HS-5 (cell line): Measurements from ENCODE around the gene HOXD11.
A peak's percentile ranks its signal among the peaks of the same experiment; 100 is the strongest.

Source experiments
- DNase-seq: peaks from one replicate; pipeline ENCODE4 v3.0.0-alpha.2; 2012; ENCODE audit warnings: low read depth

The HOXD11 gene

DNA sequence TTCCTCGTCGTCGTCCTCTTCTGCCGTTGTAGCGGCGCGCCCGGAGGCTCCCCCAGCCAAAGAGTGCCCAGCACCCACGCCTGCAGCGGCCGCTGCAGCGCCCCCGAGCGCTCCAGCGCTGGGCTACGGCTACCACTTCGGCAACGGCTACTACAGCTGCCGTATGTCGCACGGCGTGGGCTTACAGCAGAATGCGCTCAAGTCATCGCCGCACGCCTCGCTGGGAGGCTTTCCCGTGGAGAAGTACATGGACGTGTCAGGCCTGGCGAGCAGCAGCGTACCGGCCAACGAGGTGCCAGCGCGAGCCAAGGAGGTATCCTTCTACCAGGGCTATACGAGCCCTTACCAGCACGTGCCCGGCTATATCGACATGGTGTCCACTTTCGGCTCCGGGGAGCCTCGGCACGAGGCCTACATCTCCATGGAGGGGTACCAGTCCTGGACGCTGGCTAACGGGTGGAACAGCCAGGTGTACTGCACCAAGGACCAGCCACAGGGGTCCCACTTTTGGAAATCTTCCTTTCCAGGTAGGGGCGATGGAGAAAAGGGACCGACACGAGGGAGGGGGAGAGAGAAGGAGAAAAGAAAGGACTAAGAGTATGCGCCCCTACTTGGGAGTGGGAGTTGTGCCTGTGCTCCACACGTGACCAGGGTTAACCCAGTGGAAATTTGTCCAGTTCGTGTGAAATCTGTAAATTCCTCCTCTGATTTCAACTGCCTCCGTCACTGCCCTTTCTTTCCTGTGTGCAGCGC, 13.8 kb upstream of the HOXD11 start:
- no peak for DNase-seq

DNA sequence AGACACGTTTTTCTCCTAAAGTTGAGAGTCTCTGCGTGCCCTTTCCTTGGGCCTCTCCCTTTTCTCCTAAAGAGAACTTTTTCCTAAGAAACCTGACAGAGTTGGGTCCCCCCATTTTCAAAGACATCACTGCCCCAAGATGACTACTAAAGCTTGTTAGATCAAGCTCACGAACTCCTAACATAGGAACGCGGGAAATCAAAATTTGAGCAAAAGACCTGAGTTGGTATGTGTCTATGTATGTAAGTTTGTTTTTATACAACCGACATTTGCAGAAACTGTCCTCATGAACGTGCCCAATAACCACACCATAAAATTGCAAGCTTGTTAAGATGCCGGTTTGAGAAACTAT, 13.2 kb upstream of the HOXD11 start:
- DNase-seq: no peak

DNA sequence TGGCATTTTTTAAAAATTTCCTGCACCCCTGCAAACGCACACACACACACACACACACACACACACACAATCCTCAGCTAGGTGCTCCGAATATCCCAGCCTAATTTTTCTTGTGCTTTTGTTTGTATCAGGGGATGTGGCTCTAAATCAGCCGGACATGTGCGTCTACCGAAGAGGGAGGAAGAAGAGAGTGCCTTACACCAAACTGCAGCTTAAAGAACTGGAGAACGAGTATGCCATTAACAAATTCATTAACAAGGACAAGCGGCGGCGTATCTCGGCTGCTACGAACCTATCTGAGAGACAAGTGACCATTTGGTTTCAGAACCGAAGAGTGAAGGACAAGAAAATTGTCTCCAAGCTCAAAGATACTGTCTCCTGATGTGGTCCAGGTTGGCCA, 12.7 kb upstream of the HOXD11 start:
- DNase-seq: no peak

DNA sequence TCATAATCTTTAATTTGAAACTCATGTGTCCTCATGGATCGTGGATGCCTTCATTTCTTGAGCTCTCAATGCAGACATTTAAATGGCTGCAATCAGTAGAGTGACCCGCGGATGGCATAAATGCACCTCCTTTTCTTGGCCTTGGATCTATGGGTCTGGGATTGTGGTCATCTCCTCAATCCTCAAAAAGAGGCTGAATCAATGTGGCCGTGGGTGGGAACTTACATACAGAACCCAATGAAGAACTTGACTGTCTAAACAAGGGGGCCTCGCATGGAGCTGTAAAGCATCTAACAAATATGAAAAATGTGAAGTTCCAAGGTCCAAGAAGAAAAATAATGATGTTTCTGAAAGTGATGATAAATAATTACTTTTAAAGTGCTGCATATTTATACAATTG, 11.7 kb upstream of the HOXD11 start:
- no peak for DNase-seq

DNA sequence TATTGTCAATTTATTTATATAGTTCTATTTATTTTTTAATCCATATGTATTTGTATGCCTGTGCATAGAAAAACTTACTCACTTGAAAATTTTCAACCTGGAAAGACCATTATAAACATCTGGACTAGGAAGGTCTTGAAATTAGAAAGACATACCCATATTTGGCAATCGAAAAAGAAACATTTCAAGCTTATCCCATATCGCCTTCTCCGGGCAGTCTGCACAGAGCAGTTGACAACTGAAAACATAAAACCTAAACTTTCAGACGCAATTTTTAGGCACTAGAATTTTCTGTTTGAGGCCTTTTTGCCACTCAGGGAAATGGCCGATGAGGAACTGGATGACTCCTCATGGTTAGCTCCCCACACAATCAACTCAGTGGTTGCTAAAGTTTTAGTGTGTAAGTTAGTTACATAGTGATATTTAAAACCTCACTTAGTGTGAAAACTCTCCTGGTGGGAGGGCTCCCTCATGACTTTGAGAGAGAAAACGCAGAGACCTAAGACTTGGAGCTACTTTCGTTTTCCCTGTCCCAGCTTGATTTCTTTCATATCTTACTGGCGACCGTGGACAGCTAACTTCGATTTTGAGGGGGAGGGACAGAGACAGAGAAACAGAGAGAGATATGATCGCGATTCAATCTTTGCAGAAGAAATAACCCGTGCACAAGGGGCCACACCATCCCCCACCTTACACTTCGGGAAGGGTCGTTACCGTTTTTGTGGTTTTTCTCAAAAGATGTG, 10.7 kb upstream of the HOXD11 start:
- no peak for DNase-seq

DNA sequence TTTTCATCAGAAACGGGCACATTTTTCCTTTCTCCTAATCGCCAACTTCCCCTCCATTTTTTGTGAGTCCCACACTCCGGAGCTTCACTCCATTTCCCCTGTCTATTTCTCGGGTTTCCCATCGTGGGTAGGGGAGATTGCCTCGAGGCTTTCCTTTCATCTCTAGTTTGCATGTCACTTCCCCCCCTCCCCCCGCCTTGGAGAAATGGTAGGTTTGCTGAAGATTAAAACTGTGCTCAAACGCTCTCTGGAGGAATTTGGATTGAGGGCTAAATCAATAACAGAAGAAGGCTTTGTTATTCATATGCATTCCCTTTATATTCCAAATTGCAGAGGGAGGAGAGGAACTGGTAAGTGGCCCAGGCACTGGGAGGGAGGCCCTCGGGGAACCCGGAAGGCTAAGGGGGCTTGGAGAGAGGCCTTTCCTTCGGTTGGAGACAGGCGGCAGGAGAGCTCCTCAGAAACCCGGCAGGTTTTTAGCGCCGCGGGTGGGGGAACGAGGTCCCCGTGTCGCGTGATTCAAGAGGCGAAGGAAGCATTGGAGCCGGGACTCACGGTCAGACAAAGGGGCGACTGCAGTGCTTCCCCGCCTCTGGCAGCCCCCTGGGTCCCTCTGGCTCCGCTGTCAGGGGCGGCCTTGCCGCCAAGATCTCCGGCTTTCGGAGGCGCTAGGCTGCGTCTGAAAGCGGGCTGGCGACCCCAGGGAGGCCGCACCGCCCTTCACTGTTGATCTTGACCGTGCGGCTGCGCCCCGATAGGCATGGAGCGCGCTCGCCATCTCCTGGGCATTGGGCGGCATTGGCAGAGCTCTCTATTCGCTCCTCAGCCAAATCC, 9.9 kb upstream of the HOXD11 start:
- peak; percentile 60 for DNase-seq

DNA sequence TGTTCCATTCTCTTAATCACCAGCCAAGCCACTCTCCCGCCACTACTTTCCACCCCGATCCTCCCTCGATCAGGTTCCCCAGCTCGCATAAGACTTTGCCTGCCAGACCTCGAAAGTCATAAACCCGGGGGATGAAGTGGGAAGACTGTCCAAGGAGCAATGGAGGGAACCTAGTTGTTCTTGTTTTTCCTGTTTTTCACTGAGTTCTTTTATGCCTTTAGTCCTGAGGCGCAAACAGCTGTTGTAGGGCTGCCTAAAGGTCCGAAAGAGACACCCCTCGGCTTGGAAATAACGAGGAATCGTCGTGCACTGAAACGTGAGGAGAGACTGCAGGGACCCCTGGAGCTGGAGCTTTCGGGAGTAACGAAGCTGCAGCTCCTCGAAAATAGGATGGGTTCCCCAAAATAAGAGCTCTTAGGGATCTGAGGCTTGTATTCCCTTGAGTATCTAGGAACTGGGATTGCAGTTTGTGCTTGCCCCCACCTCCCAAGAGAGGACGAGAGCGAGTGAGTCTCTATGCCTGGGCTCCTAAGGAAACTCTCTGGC, 9.2 kb upstream of the HOXD11 start:
- no peak for DNase-seq

DNA sequence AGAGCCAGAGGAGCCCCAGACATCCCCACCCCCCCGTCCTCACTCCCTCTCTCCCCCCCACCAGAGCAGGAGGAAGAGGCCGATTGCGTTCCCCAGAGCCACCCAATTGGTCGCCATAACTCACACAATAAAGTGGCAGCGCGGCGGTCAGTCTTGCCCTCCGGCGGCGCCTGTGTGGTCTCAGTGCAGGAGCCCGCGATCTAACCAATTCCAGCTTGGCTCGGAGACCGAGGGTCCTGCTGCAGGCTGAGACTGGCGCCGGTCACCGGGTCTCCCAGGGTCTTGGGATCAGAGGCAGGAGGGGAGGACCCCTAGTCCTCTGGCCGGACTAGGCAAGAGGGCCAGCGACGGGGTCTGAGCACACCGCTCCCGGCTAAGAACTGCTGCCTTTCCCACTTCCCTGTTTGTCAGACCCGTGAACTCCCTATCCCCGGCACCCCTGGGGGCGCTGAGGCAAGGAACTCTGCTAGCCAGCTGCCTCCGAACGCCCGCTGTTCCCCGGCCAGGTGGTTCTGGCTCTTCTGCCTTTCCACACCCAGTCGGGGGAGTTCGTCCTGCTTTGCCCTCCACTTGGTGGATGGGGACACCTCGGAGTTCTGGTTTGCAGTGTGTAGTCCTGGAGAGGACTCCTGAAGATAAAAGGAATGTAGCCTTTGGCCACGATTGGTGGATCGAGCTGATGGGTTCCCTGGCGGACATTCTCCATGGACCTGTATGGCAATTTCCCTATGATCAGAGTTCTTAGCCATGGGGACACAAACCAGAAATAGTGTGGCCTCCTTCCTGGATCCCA, 8.5 kb upstream of the HOXD11 start:
- no peak for DNase-seq

DNA sequence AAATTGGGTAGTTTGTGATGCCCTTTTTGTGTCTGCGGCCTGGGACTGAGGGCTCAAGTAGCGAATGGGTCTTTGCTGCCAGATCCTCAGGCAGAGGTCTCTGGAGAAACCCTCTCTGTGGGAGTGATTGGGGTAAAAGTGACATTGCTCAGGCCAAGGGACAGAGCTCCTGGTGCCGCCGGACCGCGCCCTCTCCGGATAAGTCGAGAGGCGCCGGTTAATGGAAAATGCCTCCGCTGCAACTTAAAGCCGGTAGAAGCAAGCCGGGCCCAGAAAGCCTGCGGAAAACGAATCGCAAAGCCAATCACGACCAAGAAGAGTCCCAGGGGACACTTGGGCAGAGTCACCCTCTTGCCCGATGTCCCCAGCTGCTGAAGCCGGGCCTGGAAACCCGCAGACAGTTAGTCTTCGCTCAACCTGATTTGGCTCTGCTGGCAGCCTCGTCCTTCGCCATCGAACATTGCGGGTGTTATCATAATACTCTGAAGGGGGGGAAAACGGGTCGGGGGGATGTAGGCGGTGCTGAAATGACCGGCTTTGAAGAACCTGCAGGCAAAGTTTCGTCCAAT, 7.8 kb upstream of the HOXD11 start:
- DNase-seq: no peak

DNA sequence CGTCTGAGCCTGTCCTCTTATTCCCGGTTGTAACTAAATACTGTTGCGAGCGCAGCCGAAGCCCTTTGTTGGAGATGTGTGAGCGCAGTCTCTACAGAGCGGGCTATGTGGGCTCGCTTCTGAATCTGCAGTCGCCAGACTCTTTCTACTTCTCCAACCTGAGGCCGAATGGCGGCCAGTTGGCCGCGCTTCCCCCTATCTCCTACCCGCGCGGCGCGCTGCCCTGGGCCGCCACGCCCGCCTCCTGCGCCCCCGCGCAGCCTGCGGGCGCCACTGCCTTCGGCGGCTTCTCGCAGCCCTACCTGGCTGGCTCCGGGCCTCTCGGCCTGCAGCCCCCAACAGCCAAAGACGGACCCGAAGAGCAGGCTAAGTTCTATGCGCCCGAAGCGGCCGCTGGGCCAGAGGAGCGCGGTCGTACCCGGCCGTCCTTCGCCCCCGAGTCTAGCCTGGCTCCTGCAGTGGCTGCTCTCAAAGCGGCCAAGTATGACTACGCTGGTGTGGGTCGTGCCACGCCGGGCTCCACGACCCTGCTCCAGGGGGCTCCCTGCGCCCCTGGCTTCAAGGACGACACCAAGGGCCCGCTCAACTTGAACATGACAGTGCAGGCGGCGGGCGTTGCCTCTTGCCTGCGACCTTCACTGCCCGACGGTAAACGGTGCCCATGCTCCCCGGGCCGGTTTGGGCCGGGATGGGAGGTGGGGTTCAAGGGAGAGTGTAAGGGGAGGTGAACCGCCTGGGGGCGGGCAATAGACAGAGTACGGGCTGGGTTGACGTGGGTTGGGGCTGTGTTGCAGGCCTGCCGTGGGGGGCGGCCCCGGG, 7.1 kb upstream of the HOXD11 start, which contains the start of gene HOXD12:
Gene HOXD12 (plus strand): TSS at position 68 of the 819 bp plus-strand sequence. CDS start 7 bp downstream, at position 75.
- DNase-seq: no peak

DNA sequence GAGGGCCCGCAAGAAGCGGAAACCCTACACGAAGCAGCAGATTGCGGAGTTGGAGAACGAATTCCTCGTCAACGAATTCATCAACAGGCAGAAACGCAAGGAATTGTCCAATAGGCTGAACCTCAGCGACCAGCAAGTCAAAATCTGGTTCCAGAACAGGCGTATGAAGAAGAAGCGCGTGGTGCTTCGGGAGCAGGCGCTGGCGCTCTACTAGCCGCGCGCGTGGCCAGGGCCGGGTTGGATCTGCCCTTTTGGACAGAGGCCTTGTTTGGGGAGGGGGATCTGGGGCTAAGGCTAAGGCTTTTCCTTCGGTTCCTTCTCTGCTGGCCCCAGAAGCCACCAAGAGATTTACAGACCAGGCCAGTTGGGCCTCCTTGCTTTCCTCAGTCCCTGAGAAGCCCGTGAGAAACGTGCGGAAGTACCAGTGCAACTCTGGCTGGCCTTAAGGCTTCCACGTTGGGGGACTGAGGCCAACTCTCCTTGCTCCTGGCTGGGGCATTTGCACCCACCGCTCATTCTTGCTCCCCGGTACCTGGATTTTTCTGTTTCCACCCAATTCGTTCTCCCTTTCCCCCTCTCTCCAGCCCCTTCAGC, 6.4 kb upstream of the HOXD11 start:
- no peak for DNase-seq

DNA sequence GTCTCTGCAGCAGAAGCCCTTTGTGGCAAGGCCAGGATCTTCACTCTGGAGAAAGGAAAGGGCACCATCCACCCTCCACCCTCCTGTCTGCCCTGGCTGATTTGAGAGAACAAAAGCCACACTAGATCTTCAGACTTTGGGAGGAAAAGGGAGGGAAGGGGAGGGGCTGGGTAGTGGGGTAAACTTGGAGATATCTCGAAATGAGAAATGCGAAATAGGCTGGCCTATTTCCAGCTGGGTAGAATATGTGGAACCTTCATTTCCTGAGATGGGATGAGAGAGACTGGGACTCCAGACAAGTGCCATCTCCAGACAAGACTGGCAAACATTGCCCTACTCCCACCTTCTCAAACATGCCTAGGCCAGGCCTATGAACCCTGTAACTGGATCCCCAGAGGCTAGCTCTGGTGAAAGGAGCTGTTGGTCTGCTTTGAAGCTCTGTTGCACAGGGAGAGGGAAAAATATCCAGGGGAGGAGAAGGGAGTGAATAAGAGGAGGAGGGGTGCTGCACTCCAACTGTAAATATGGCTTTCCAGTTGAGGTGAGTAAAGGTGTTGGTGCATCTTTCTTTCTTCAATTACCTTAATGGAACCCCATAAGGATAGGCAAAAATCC, 5.8 kb upstream of the HOXD11 start:
- no peak for DNase-seq

DNA sequence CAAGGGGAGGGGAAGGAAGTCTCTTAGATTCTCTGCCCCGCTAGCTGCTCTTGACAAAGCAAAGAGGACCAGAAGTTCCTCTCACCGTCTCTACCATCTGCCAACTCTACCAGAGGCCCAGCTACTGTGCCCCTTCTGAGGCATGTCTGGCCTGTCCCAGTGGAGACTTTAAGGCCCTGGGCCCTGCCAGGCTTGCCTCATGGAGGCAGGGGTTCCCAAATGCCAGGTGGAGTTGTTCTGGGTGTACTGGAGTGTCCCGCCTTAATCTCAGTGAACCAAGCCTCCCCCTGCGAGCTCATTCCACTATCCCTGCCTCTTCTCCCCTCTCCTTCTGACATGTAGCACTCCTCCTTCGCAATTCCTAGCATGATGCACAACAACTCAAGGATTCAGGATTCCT, 5.2 kb upstream of the HOXD11 start:
- DNase-seq: no peak

DNA sequence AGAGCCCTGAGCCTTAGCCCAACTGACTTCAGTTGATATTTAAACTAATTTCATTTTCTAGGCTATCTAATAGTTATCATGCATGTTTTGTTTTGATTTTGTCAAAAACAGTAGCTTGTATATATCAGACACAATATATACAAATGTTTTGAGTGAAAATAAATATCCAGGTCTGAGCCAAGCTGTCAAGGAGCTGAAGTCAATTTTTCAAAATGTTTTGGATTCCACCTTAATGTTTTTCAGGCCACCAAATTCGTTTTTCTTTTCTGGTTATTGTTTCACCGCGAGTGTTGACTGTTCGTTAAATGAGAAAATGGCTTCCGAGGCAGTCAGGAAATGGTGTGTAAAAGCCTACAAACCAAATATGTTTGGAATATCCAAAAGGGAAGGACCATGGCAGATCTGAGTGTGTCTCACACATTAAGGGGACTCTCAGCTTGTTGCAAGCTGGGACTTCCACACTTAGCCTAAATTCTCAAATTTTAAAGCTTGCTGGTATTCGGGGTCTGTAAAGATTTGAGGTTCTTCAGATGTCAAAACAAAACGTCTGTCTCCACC, 4.7 kb upstream of the HOXD11 start:
- no peak for DNase-seq

DNA sequence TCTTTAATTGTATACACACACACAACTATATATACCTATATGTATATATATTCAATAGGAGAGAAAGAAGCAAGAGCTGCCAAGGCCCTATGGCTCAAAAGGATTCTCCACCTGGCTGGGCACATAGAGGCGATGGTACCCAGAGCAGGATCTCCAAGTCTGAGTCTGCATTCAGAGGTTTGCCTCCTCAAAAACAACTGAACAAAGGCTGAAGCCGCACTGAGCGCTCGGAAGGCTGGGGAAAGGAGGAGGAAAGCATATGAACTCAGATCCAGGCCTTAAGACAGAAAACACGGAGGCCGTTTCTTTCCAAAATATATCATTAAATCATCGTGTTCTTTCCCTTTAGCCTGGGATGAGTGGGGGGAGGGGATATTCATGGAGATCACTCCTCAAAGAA, 3.9 kb upstream of the HOXD11 start:
- DNase-seq: no peak

DNA sequence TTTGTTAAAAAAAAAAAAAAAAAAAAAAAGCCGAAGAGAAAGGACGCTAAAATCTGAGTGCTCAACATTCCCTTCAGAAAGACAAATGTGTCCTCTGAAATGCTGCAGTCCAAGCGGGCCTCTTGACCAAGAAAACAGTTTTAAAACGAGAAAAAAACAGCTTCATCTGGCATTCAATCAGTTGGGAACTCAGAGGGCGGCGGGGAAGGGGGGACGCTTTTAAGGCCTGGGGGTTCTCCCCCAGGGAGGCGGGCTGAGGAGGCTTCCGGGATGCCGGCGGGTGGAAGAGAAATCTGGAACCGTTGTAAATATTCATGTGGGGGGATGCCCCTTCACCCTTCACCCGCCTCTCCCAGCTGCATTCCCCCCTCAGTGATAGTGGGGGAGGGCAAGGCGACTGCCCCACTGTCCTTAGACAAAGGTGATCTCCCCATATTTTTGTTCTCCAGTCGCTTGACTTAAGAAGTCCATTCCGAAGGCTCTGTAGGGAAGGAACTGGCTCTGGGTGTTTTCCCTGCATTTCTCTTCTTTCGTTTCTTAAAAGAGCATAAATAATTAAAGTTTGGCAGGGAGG, 3.3 kb upstream of the HOXD11 start:
- no peak for DNase-seq

DNA sequence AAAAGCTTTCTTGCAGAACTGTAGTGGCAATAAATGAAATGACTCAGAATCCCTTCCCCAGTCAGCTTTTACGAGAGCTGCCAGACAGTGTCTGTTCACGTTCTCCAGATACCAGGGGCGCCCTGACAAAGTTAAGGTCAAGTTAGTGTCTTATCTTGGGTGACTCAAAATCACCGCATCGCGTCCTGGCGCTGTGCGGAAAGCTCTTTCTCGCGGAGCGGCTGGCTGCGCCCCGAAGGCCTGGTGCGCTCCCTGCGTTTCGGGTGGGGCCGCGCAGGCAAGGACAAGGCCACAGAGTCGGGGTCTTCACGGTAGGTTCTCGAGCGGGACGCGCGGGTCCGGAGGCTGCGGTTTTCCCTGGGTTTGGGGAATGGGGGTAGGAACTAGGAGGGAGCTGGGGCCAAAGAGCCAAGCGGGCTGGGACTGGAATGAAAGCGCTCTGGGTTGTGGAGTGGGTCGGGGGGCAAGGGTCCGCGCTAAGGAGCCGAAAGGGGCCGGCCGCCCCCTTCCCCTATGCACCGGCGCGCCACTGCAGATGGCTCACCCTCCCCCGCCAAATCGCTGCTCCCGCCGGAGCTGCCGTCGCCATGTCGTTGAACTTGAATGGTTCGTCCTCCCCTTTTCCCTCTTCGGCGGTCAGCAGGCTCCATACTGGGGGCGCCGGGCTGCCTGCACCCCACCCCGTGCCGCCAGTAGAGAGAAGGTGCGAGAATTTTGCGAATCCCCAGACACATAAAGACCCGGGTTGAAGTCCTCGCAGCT, 2.6 kb upstream of the HOXD11 start:
- DNase-seq: no peak

DNA sequence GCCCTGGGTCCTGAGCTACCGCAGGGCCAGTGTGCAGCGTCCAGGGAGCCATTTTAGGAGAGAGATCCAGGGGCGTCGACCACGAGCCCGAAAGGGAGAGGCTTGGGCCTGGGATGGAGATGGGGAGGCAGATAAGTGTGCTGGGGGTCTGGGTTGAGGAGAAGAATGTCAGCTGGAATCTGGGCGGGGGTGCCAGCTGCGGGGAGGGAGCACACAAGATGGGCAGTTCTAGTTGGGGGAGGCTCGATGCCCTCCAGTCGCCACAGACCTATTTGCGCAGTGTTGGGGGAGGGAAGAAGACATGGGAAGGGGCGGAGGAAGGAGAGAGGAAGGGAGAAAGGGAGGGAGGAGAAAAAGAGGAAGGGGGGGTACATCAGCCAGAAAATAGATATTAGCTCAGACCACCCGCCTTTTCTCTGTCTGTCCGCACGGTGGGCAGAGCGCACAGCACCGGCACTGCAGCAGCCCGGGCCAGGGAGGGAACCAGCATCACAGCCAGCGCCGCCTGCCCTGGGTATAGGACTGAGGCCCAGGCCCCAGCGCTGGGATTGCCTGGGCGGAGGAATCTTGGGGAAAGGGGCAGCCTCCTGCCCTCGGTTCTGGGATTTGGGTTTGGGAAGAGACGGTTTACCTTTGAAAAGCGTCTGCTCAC, 1.9 kb upstream of the HOXD11 start:
- no peak for DNase-seq
